Astrocyte of the spinal cord (primary cell): ENCODE results near the gene ZNF407.

Source experiments
- DNase-seq: peaks from one replicate; pipeline ENCODE4 v3.0.0; 2011; ENCODE audit warnings: low read depth, low spot score
- H3K4me3 ChIP-seq: 2 replicates; pipeline ENCODE4 v1.5.1; 2011; ENCODE audit warnings: low read depth, mild to moderate bottlenecking, low read length, moderate library complexity
- in situ Hi-C: cut with HindIII; loops from 2 replicates; pipeline ENCODE4 v1.10.0; 2017; ENCODE audit warnings: low sequenced_read_pairs
- TF ChIP-seq, protein P1 (sequence below): IDR thresholded peaks from 2 replicates; pipeline ENCODE4 v1.5.1; 2012; ENCODE audit warnings: low read depth, mild to moderate bottlenecking, low read length, inconsistent platforms

Gene ZNF407

DNA sequence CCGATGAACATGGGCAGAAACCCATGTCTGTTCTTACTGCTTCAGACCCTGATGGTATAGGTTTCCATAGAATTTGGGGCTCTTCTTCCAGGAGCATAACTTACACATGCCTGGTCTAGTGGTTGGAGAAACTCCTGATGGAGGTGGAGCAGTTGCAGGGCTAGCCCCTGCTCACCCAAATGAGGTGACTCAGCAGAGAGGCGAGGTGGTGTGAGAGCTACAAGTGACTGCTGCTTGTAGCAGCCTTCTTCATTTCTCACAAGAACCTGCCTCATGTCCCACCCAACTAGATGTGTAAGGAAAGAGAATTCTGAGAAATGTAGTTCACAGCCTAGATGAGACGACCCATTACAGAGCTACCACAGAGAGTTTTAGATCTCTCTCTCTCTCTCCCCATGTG lies 105.3 kb downstream of the ZNF407 start:
- in situ Hi-C loops: no loop called here
- TF ChIP-seq, protein P1, sequence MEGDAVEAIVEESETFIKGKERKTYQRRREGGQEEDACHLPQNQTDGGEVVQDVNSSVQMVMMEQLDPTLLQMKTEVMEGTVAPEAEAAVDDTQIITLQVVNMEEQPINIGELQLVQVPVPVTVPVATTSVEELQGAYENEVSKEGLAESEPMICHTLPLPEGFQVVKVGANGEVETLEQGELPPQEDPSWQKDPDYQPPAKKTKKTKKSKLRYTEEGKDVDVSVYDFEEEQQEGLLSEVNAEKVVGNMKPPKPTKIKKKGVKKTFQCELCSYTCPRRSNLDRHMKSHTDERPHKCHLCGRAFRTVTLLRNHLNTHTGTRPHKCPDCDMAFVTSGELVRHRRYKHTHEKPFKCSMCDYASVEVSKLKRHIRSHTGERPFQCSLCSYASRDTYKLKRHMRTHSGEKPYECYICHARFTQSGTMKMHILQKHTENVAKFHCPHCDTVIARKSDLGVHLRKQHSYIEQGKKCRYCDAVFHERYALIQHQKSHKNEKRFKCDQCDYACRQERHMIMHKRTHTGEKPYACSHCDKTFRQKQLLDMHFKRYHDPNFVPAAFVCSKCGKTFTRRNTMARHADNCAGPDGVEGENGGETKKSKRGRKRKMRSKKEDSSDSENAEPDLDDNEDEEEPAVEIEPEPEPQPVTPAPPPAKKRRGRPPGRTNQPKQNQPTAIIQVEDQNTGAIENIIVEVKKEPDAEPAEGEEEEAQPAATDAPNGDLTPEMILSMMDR: no peak
- DNase-seq: no peak
- H3K4me3 ChIP-seq: no peak overlapping the region

DNA sequence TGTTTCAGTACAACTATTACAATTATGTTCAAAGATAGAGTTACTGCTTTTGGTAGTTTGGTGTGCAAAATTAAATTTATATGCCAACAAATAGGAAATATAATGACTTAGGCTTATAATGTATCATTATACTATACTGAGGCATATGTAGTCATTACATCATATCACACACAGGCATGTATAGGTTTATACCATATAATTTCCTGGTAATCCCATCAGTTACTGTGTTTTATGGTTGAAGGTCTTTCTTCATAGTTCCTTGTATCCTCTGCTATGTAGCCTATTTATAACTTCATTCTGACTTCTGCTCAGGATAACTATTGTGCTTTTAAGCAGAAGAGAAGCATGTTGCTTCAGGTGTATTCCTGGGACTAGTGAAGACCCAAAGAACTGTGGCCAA lies 110.5 kb downstream of the ZNF407 start:
- no peak for DNase-seq
- TF ChIP-seq, protein P1: no peak
- in situ Hi-C loops: no loop called here
- no peak overlapping the region for H3K4me3 ChIP-seq

DNA sequence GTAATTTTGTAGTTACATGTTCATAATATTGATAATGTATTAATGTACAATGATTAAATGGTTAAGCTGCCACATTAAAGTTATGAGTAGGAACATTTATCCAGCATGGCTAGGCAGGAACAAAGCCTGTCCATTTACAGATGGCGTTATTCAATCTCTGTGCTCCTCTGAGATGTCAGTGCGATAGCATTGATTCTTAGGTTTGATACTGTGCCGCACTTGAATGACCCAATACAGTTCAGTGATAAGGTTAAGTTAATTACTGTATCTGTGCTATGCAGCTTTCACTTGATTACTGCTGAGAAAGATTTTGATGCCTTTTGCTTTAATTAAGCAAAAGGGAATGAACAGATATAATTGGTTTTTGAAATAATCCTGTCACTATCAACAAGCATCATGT lies 111.8 kb downstream of the ZNF407 start:
- no peak for DNase-seq
- TF ChIP-seq, protein P1: no peak
- no peak overlapping the region for H3K4me3 ChIP-seq
- in situ Hi-C loops: no loop called here

DNA sequence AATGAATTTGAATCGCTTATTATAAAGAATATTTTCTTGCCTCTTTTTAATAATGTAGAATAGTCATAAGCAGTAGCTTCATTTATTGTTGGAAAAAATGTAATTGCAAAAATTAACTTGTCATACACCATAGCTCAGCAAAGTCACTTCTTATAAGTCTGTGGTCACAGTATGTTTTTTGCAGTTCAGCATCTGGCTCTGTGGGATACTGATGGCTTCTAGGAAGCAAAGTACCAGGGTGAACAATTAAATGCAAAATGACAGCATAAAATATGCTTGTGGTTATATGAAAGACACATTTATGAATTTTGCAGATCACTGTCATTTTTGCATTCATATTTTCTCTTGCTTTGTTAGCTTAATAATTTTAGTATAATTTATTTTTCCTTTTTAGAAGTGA lies 116.5 kb downstream of the ZNF407 start:
- H3K4me3 ChIP-seq: no peak overlapping the region
- TF ChIP-seq, protein P1: no peak
- no peak for DNase-seq
- in situ Hi-C loops: no loop called here

DNA sequence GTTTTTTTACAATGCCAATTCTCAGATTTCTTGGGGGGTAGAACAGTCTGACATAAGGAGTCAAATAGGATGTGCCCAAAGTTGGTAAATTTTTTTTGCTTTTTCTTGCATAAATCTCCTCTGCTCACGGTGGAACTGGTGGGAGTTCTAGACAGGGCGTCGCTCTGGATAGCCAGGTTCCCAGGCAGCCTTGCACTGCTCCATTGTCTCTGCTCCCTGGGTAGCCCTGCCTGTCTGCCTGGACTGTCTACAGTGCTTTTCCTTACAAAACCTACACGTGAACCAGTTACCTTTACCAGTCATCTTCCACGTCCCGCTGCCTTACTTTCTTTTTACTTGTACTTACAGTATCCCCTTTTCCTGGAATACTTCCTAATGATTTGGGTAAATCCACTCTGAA lies 117.1 kb downstream of the ZNF407 start:
- H3K4me3 ChIP-seq: no peak overlapping the region
- TF ChIP-seq, protein P1: no peak
- in situ Hi-C loops: no loop called here
- DNase-seq: no peak

DNA sequence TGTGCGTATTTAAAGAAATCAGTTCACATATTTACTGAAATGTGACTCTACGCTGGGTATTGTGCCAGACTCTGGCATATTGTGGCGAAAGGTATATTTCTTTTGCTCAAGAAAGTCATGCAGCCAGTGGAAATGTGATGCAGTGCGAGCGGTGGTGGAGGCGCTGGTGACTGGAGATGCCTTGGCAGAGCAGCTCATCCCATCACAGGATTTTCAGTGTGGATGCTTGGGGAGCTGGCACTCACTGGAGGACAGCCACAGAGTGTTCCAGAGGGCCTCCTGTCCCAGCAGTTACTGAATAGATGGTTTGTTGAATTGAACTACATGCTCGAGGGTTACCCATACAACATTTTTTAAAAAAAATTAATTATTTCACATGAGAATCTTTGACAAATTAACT lies 117.6 kb downstream of the ZNF407 start:
- in situ Hi-C loops: no loop called here
- TF ChIP-seq, protein P1: no peak
- no peak for DNase-seq
- H3K4me3 ChIP-seq: no peak overlapping the region

DNA sequence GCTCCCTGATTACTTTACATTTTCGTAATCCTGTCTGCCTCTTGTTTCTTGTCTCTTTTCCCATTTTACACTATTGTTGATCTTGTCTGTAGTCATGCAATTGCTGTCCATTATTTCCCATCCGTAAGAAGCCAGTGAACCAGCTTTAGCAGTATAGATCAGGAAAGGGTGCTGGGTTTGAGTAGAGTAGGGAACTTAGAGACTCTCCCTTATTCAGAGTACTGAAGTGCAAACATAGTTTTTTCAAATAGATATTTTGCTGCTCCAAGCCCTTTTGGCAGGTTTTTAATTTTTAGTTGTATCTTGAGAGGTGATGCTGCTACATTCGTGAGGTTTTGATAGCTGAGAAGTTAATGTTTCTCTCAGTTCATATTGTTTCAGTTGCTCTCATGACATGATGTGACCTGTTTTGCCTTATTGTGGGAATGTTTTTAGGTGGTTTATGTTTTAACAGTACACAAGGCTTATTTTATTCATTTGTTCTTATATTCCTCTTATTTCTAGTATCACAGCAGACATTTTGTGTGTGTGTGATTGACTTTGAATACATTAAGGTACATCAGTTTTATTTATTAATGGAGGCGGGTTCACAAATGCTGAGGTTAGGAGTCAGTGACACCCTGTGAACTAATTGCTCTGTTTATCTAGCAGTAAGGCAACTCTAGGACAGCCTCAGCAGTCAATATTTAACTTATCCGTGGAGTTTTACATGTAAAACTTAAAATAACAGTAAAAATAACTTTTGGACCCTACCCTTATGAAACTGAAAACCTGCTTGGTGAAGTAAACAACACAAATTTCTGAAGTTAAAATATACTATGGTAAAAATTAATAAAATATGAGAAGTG lies 118.4 kb downstream of the ZNF407 start:
- TF ChIP-seq, protein P1: no peak
- in situ Hi-C loops: no loop called here
- H3K4me3 ChIP-seq: no peak overlapping the region
- DNase-seq: no peak
